CD4-positive, alpha-beta T cell treated with Interleukin-6 for 4 hours (primary cell): ENCODE measurements around the gene SRMS.

Experiments used
- DNase-seq: peaks from one replicate; pipeline ENCODE4 v3.0.0-alpha.2; 2020; ENCODE audit warnings: mixed read lengths

Gene SRMS

DNA sequence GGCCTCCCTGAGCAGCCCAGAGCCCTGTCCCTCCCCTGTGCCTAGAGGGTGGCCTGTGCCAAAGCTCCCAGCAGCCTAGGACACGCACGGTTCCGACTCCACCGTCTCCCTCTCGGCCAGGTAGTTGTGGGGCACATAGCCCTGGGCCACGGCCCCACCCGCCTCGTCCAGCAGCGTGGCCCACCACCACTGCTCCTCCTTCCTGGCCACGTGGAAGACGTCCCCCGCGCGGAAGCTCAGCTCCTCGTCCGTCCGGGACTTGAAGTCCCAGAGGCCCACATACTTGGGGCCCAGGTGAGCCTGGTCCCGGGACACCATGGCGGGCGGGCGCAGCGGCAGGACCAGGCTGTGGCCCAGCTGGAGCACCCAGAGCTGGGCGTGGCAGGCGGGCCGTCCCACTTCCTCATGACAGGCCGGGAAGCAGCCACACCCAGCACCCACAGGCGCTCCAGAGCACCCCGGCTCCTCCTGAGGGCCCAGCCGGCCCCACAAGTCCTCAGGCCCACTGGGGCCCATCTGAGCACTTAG is 10.5 kb downstream of the SRMS start, which contains the start of gene PTK6:
Gene PTK6 (minus strand): TSS at position 380 of the 528 bp plus-strand sequence. CDS start 62 bp downstream, at position 318.
- DNase-seq: peak; percentile 39

GRCh38 chr20:63536241-63536977 is 11.1 kb downstream of the SRMS start:
- DNase-seq: peak; percentile 1

GRCh38 chr20:63534831-63535651 is 12.5 kb downstream of the SRMS start:
- DNase-seq: peak; percentile 1

- no peak for DNase-seq
Observed at GRCh38 chr20:63534427-63534830, 13.1 kb downstream of the SRMS start.

GRCh38 chr20:63533871-63534393 is 13.6 kb downstream of the SRMS start:
- no peak for DNase-seq

DNA sequence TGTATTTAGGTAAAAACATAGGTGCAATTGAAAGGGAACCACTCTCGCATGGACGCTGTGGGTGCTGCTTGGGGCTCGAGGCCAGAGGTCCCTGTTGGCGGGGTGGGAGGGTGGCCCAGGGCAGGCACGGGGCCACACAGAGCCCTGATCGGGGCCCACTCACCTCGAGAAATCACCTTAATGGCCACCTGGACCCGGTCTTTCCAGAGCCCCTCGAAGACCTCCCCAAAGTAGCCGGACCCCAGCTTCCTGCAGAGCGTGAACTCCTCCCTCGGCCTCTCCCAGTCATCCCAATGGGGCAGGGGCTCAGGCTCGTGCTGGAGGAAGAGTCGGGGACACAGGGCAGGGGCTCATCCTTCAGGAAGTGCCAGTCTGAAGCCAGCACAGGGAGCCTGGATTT is 14.2 kb downstream of the SRMS start:
- no peak for DNase-seq

DNA sequence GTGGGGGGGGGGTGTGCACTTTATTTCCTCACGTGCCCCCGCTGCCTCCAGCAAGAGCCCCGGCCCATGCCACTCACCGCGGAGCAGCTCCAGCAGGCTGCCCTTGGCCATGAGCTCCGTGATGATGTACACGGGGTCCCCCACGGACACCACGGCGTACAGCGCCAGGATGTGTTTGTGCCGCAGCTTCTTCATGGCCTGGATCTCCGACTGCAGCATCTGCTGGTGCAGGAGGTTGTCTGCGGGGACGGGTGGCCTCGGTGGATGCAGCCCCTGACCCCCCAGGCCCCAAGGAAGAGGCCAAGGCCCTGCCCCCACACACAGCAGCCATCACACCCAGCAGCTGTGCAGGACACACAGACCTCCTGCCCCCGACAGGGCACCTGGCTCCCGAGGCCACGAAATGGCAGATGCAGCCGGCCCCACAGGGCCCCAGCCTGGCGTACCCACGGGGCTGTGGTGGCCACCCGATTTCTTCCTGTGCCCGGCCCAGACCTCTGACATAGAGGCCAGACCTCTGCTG is 15.0 kb downstream of the SRMS start:
- no peak for DNase-seq

DNA sequence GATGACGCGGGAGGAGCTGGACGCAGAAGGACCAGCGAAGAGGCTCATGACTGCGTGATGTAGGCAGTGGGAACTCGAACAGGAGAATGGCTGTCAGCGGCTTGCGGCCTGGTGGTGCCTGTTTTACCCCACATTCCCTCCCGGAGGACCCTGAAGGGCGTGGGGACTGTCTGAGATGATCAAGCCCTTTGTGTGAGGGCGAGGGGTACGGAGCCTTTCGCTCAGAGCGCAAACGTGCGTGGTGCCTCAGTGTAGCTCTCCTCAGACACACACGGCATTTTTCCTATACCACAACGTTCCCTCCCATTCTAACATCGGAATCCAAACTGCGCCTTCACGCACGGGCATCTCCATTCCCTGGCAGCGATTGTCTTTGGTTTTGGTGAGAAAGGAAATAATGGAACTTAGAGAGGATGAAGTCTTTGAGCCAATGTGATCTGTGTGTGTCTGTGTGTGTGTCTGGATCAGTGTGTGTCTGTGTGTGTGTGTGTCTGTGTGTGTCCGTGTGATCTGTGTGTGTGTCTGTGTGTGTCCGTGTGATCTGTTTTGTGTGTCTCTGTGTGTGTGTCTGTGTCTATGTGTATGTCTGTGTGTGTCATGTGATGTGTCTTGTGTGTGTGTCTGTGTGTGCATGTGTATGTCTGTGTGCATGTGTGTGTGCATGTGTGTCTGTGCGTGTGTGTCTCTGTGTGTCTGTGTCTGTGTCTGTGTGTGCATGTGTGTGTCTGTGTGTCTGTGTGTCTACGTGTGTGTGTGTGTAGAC is 15.7 kb downstream of the SRMS start:
- no peak for DNase-seq

GRCh38 chr20:63530788-63531160 is 16.8 kb downstream of the SRMS start:
- DNase-seq: no peak

- no peak for DNase-seq
Observed at GRCh38 chr20:63529861-63530787, 17.4 kb downstream of the SRMS start.

- no peak for DNase-seq
Observed at GRCh38 chr20:63529180-63529860, 18.2 kb downstream of the SRMS start.

DNA sequence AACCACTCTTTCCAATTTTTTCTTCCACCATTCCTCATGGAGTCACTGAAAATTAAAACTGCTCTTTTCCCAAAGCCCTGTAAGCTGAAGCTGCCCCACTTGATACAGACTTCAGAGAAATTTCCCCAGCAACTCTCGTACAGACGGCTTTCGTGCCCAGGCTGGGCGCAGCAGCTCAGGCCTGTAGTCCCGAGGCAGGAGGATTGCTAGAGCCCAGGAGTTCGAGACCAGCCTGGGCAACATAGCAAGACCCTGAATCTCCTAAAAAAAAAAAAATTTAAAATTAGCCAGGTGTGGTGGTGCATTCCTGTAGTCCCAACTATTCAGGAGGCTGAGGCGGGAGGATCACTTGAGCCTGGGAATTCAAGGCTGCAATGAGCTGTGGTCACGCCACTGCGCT is 20.4 kb downstream of the SRMS start:
- no peak for DNase-seq

DNA sequence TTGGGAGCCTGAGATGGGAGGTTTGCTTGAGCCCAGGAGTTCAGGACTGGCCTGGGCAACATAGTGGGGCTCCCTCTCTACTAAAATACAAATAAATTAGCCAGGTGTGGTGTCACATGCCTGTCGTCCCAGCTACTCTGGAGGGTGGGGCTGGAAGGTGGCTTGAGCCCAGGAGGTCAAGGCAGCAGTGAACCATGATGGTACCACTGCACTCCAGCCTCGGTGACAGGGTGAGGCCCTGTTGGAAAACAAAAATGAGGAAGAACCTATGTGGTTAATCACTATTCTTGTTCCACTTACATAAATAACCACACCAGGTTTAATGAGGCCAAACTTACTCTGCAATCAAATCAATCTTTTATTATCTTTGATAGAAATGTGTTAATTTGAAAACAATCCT is 21.6 kb downstream of the SRMS start:
- no peak for DNase-seq

DNA sequence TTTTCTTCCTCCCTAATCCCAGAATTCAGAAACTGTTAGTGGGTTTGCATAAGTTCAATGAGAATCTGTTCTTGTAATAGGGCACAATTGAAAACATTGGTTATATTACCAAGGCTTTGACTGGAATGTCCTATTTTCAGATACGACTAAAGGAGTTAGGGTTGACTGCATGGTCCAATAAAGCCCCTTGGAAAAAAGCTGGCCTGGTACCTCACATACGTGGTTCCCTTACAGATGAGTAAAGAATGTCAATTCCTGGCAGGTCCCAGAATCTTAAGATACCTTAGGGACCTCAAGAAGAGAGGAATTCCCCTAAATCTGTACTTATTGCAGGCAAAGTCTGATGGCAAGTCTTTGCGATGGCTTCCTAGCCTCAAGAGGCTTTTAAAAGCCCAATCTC is 22.4 kb downstream of the SRMS start:
- no peak for DNase-seq

DNA sequence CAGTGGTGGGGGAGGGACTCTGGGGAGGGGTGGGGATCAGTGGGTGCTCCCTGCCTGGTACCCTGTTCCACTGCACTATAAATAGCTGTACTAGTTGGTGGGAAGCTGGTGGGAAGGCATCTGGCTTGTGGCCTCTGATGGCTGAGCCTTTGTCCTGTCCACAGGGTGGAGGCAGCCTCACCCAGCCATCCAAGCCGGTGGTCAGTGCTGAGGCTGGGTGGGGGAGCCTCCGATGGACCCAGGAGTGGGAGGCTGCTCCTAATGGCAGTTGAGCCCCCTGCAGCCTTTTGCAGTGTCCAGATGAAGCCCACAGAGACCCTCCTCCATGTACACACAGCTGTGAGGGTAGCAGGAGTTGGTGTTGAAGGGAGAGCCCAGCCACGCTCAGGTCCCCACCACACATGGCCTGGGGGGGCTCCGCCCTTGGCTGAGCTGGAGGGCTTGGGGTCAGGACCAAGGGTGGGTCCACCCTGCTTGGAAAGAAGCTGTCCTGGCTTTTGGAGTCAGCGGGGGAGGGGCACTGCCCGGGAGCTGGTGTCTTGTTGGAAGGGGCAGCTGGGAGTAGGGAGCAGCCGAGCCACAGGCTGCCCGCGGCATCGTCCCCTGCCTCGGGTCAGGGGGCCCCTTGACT is 24.5 kb downstream of the SRMS start:
- no peak for DNase-seq

DNA sequence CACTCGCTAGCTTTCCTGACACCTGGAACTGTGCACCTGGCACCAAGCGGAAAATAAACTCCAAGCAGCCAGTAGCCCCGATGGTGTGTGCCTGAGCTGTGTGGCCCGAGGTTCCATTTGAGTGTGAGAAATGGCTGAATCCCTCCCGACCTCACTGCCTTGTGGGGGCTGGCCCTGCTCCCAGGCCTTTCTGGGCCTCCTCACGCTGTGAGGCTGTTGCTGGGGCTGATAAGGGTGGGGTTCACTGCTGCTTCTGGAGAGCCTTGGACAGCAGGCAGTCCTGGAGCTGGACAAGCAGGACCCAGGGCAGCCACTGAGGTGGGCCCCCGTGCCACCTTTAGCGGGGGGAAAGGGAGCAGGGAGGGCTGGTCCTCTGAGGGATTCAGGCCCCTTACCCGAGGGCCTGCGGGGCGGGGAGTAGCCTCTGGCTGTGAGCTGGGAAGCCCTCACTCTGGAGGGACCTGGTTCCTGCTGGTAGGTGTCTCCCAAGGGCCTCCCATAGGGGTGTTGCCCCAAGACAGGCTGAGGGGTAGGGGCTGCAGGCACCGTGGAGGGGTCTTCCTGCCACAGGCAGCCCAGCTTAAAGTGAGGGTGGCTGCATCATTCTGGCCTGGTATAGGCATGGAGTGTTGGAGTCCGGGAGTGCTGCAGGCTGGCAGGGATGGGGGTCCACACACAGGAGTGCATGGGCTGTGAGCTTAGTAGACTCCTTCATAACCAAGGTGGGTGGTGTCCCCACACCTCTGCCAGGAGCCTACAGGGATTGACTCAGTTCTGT is 25.3 kb downstream of the SRMS start:
- no peak for DNase-seq

DNA sequence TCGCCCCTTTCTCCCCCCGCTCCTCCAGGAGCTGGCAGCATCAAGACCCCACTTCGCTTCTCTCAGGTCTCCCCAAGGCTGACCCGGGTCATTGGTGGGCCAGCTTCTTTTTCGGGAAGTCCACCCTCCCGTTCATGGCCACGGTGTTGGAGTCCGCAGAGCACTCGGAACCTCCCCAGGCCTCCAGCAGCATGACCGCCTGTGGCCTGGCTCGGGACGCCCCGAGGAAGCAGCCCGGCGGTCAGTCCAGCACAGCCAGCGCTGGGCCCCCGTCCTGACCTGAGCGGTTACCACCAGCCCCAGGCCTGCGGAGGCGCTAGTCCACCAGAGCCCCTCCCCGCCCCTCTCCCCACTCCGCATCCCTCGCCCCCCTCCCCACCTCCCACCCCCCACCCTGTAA is 25.9 kb downstream of the SRMS start:
- no peak for DNase-seq

DNA sequence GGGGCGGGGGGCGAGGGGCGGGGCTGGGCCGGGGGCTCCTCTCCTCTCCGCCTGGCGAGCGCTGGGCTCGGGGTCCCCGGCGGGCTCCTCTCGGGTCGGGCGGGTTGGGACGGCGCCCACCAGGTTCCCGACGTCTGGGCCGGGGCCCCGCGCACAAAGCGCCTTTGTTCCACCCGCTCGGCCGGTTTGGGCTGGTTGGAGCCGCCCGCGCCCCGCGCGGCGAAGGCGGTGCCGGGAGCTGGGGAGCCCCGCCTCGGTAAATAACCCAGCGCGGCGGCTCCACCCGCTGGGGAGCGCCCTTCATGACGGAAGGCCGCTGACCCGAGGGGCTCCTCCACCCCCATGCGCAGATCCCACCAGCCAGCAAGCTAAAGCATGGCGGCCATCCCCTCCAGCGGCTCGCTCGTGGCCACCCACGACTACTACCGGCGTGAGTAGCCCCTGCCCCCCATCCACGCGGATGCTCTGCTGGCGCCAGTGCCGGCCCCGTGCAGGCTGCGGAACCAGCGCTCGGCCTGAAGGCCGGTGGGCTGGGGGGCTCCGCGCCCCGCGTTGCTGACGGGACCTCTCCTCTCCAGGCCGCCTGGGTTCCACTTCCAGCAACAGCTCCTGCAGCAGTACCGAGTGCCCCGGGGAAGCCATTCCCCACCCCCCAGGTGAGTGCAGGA is 26.5 kb downstream of the SRMS start:
- peak; percentile 72 for DNase-seq

DNA sequence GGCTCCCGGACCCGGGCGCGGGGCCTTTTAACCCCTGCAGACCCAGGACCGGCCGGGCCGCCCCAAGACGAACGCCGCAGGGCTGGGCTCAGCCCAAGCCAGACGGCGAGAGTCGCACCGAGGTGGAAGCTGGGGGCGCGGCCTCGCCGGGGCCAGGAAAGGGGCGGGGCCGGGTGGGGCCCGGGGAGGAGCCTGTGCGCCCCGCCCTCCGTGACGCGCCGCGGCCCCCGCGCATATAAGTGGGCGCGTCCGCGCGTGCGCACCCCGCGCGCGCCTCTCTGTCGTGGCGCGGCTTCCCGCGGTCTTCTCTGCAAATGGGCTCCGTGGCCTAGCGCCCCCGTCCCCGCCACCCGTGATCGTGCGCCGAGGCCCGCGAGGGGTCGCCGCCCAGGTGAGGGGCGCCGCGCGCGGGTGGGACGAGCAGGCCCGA is 27.0 kb downstream of the SRMS start, which contains the start of gene PPDPF:
Gene PPDPF (plus strand): TSS at position 262 of the 430 bp plus-strand sequence. CDS start 544 bp downstream, outside the sequence.
- DNase-seq: peak; percentile 84
